Measurements from ENCODE around the gene LY86. TPM values are rescaled to one million over a fixed set of nuclear protein-coding genes. Genes with fewer than 3 reads are reported as not detected.

Gene LY86
- total and polyA plus RNA-seq, 9 of the 15 experiments (the other 6 are each of a cell fraction or from before 2014, with no cell fraction given), result 0.08 to 0.20 TPM; not detected in 7

- TF ChIP-seq ZBTB40 (IDR thresholded peaks at IDR 0.05), result no peak
- no peak for TF ChIP-seq ZBTB40 (CRISPR knock-in tag; IDR thresholded peaks at IDR 0.05)
- no peak for TF ChIP-seq PRDM10 (IDR thresholded peaks at IDR 0.05; ENCODE audit: partially characterized antibody)
- TF ChIP-seq ZNF408 (CRISPR knock-in tag; IDR thresholded peaks at IDR 0.05; ENCODE audit: low read depth), result no peak
- no peak for TF ChIP-seq ZNF263 (CRISPR knock-in tag; IDR thresholded peaks at IDR 0.05; ENCODE audit: borderline replicate concordance)
- no peak for TF ChIP-seq ZBTB11 (CRISPR knock-in tag; IDR thresholded peaks at IDR 0.05)
Measured at GRCh38 chr6:6582131-6582530, 6.4 kb upstream of the LY86 start (continued).
